Activated CD8-positive, alpha-beta memory T cell treated with anti-CD3 and anti-CD28 coated beads for 48 hours (primary cell): ENCODE data around the gene PIAS1.

Source experiments
- DNase-seq, 3 experiments: peaks; one replicate each; pipeline ENCODE4 v3.0.0-alpha.2; 2020; ENCODE audit warnings: low read depth in 2 of 3, low spot score in 2 of 3

PIAS1 gene

GRCh38 chr15:68062214-68062613, 8.1 kb downstream of the PIAS1 start:
- DNase-seq, result no peak

- no peak for DNase-seq
These were observed 8.9 kb downstream of the PIAS1 start for GRCh38 chr15:68062946-68063465.

GRCh38 chr15:68063606-68064005, 9.5 kb downstream of the PIAS1 start:
- DNase-seq, result no peak

GRCh38 chr15:68073576-68074288, 19.6 kb downstream of the PIAS1 start:
- DNase-seq, result no peak

- DNase-seq, result no peak
These were observed 21.8 kb downstream of the PIAS1 start for GRCh38 chr15:68075764-68076385.

- no peak for DNase-seq
These were observed 24.2 kb downstream of the PIAS1 start for GRCh38 chr15:68078365-68078764.

- no peak for DNase-seq
These were observed 26.2 kb downstream of the PIAS1 start for GRCh38 chr15:68080334-68080733.

- DNase-seq, result no peak
These were observed 26.7 kb downstream of the PIAS1 start for GRCh38 chr15:68080783-68081182.

- DNase-seq, result no peak
These were observed 27.9 kb downstream of the PIAS1 start for GRCh38 chr15:68081869-68082505.

- no peak for DNase-seq
These were observed 28.6 kb downstream of the PIAS1 start for GRCh38 chr15:68082735-68083134.

- no peak for DNase-seq
These were observed 29.3 kb downstream of the PIAS1 start for GRCh38 chr15:68083463-68083862.

GRCh38 chr15:68085052-68085451, 30.9 kb downstream of the PIAS1 start:
- no peak for DNase-seq

GRCh38 chr15:68091743-68092142, 37.6 kb downstream of the PIAS1 start:
- DNase-seq, result no peak

GRCh38 chr15:68096099-68096498, 42.0 kb downstream of the PIAS1 start:
- no peak for DNase-seq

GRCh38 chr15:68097029-68097428, 42.9 kb downstream of the PIAS1 start:
- DNase-seq, result no peak

GRCh38 chr15:68098465-68098864, 44.4 kb downstream of the PIAS1 start:
- DNase-seq, result no peak

- no peak for DNase-seq
These were observed 46.1 kb downstream of the PIAS1 start for GRCh38 chr15:68100194-68100593.

GRCh38 chr15:68103603-68104002, 49.5 kb downstream of the PIAS1 start:
- DNase-seq, result no peak

- DNase-seq, result no peak
These were observed 52.5 kb downstream of the PIAS1 start for GRCh38 chr15:68106656-68107055.

GRCh38 chr15:68107142-68107541, 53.0 kb downstream of the PIAS1 start:
- DNase-seq, result no peak

GRCh38 chr15:68112706-68113105, 58.6 kb downstream of the PIAS1 start:
- no peak for DNase-seq

- no peak for DNase-seq
These were observed 59.2 kb downstream of the PIAS1 start for GRCh38 chr15:68113273-68113672.
